ENCODE results near the gene RNF141.

The RNF141 gene

GRCh38 chr11:10480760-10481159 lies 60.2 kb downstream of the RNF141 start:
- no peak for DNase-seq (ENCODE audit: low spot score)

GRCh38 chr11:10480026-10480425 lies 61.0 kb downstream of the RNF141 start:
- DNase-seq (ENCODE audit: low spot score): no peak

- DNase-seq (ENCODE audit: low spot score): no peak
These were observed 62.1 kb downstream of the RNF141 start for GRCh38 chr11:10478574-10479550.

- no peak for DNase-seq (ENCODE audit: low spot score)
These were observed 62.9 kb downstream of the RNF141 start for GRCh38 chr11:10478066-10478465.

GRCh38 chr11:10477690-10478046 lies 63.3 kb downstream of the RNF141 start:
- DNase-seq (ENCODE audit: low spot score): no peak

- no peak for DNase-seq (ENCODE audit: low spot score)
These were observed 63.9 kb downstream of the RNF141 start for GRCh38 chr11:10476927-10477689.

GRCh38 chr11:10476342-10476741 lies 64.6 kb downstream of the RNF141 start:
- no peak for DNase-seq (ENCODE audit: low spot score)

GRCh38 chr11:10474551-10474950 lies 66.4 kb downstream of the RNF141 start:
- no peak for DNase-seq (ENCODE audit: low spot score)

GRCh38 chr11:10473371-10473770 lies 67.6 kb downstream of the RNF141 start:
- no peak for DNase-seq (ENCODE audit: low spot score)

GRCh38 chr11:10462746-10463300 lies 78.2 kb downstream of the RNF141 start:
- DNase-seq (ENCODE audit: low spot score): no peak
